ENCODE results near the gene DDX24.

The DDX24 gene

GRCh38 chr14:94029265-94029664, 51.7 kb downstream of the DDX24 start:
- Histone ChIP-seq H3K4me1 (ENCODE audit: control insufficient read depth in 1 of 2, insufficient read depth in 1 of 2, low read depth in 1 of 2, low read length in 1 of 2) (peaks cover 18 to 29% of the 10 kb centered on the region in 2 experiments), H3K9me3 (no peaks in the 10 kb centered on the region), H3K27ac (peak overlapping the region; percentile 4), H3K27me3 (no peaks in the 10 kb centered on the region), H3K36me3 (no peaks in the 10 kb centered on the region), H3K4me3 (ENCODE audit: low read depth in 1 of 2, low read length in 1 of 2) (no peak overlapping the region)
- TF ChIP-seq CTCF (IDR thresholded peaks at IDR 0.05): no peak

DNA sequence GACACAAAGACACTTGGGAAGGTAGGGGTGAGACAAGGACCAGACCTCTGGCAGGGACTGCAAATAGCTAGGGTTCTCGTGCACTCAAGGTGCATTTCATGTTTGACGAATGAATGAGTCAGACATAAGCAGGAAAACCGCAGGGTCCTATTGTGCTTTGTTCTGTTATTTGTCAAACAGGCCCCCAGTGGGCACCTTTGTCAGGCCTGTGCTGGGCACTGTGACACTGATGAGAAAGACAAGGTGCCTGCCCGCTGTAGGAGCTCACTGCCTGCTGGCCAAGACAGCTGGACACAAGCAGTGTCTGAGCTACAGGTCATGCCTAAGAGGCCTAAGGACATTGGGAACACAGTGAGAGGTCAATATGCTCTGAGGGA, 52.6 kb downstream of the DDX24 start:
- Histone ChIP-seq H3K36me3 (no peaks in the 10 kb centered on the region), H3K27ac (no peak overlapping the region), H3K27me3 (no peaks in the 10 kb centered on the region), H3K4me1 (ENCODE audit: control insufficient read depth in 1 of 2, insufficient read depth in 1 of 2, low read depth in 1 of 2, low read length in 1 of 2) (peaks cover 18 to 29% of the 10 kb centered on the region in 2 experiments), H3K9me3 (no peaks in the 10 kb centered on the region), H3K4me3 (ENCODE audit: low read depth in 1 of 2, low read length in 1 of 2) (no peak overlapping the region)
- no peak for TF ChIP-seq CTCF (IDR thresholded peaks at IDR 0.05)

DNA sequence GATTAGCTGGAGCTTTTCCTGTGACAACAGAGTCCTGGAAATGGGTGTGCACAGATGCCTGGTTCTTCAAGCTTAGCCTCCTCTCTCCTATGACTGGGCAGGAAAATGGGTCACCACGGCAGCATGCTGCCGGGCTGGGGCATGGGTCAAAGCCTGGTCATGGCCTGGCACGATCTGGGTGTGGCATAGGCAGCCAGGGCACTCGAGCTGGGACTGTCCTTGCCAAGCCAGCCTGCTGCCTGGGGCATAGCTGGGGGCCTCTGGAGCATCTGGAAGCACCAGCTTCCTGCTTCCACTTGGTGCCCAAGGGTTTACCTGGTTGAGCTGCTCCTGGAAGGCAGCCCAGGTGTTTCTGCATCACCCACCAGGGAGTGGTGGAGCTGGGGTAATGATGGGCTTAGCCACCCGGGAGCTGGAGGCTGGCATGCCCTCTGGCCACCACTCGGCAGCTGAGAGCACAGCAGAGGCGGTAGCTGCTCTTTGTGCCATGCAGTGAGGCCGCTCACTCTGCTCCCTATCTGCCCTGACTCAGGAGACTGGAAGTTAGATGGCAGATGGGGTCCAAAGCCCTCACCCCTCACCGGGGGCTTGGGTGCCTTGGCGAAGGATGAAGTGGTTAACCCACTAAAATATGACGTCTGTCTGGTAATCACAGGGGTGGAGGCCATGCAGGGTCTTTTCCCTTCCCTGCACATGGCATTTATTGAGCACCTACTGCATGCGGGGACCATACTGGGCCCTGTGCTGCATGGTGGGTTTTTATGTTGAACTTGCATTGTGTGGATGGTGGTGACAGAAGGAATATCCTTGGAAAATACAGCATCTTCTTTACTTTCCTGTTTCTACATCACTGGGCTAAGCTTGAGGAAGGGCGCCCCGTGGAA, 53.2 kb downstream of the DDX24 start:
- no peaks in the 10 kb centered on the region for H3K9me3 ChIP-seq
- H3K27me3 ChIP-seq: no peaks in the 10 kb centered on the region
- H3K36me3 ChIP-seq: no peaks in the 10 kb centered on the region
- no peak for TF ChIP-seq CTCF (IDR thresholded peaks at IDR 0.05)
- H3K4me3 ChIP-seq (ENCODE audit: low read depth in 1 of 2, low read length in 1 of 2): no peak overlapping the region
- H3K4me1 ChIP-seq (ENCODE audit: control insufficient read depth in 1 of 2, insufficient read depth in 1 of 2, low read depth in 1 of 2, low read length in 1 of 2): peaks cover 18 to 29% of the 10 kb centered on the region in 2 experiments
- no peak overlapping the region for H3K27ac ChIP-seq

DNA sequence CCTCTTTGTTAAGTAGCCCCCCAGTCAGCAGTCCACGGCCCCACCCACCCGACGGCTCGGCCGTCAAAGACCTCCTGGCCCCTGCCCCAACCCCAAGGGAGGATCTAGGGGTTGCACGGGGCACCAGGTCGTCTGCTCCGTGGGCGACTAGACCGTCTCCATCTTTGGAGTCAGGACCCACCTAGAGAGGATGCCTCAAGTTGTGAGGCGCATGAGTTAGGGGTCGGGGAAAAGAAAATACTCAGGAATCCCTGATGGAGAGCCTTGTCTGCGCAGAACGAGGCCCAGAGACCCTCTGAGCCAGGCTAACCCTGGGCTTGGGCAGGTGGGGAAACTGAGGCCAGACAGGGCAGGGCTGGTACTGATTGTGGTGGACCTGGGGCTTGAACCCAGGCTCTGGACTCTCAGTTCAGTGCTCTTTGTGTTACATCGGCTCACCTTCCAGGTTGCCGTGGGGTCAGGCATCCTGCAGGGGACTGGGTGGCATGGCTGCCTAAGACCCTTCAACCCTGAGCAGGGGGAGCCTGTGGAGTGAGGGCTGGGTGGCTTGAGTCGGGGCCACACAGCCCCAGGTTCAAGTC, 54.0 kb downstream of the DDX24 start:
- no peaks in the 10 kb centered on the region for H3K36me3 ChIP-seq
- peak overlapping the region; percentile 65 to 86 for H3K4me3 ChIP-seq (ENCODE audit: low read depth in 1 of 2, low read length in 1 of 2)

More for the DNA sequence above, 54.0 kb downstream of the DDX24 start:
- H3K9me3 ChIP-seq: no peaks in the 10 kb centered on the region
- peaks cover 18 to 29% of the 10 kb centered on the region in 2 experiments for H3K4me1 ChIP-seq (ENCODE audit: control insufficient read depth in 1 of 2, insufficient read depth in 1 of 2, low read depth in 1 of 2, low read length in 1 of 2)
- H3K27ac ChIP-seq: no peak overlapping the region
- no peak for TF ChIP-seq CTCF (IDR thresholded peaks at IDR 0.05)
- H3K27me3 ChIP-seq: no peaks in the 10 kb centered on the region
